ENCODE results near the gene FIG4.

DNA sequence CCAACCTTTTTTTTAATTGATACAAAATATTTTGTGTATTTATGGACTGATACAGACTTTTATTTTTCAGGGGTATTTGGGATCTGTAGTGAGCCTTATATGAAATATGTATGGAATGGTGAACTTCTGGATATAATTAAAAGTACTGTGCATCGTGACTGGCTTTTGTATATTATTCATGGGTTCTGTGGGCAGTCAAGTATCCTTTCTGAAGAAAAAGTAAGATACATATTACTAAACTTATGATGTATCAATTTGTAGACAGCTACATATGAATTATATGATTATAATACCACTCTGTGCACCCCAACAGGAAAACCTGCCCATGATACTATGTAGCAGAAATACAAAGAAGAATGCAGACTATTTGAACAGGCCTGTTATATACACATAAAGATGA is 47.2 kb downstream of the FIG4 start:
- TF ChIP-seq EZH2 (IDR thresholded peaks at IDR 0.05; ENCODE audit: insufficient read depth, poor library complexity, severe bottlenecking) (no peak), EZH2phosphoT487 (IDR thresholded peaks at IDR 0.05; ENCODE audit: insufficient read depth, low read depth) (no peak)
